Endothelial cell of umbilical vein (primary cell): ENCODE measurements around the gene DGAT2. TPM values are rescaled to one million over a fixed set of nuclear protein-coding genes. Genes with fewer than 3 reads are reported as not detected.

Experiments used
- BruUV-seq: library from RNA; stranded (reverse); fragments of 400-500 nt; replicated peaks from 2 replicates; lab custom pipeline; 2021; lab: Mats Ljungman, UMichigan
- CTCF ChIA-PET: fragments of 300-600, 350-600 bp; sonication (Branson Sonifier 250); formaldehyde crosslinking; loops from one replicate; lab custom pipeline; 2021; ENCODE audit warnings: antibody characterized with exemption, inconsistent platforms; lab: Charles Lee
- POLR2A ChIA-PET: fragments of 300-600, 350-600 bp; sonication (Branson Sonifier 250); formaldehyde crosslinking; loops from one replicate; lab custom pipeline; 2021; ENCODE audit warnings: antibody characterized with exemption, inconsistent platforms; lab: Charles Lee
- DNase-seq: peaks from one replicate; pipeline ENCODE4 v3.0.0-alpha.2; 2011; ENCODE audit warnings: low read depth, low spot score
- FAIRE-seq: peaks from 2 replicates; lab custom pipeline; 2011; peaks lifted over from hg19 to GRCh38; lab: Jason Lieb, UNC
- H2AFZ ChIP-seq: 2 replicates; pipeline ENCODE4 v1.6.0; 2012; ENCODE audit warnings: low read depth, low read length, control low read depth, inconsistent platforms
- H3K27ac ChIP-seq: 2 replicates; pipeline ENCODE4 v1.5.1; 2011; ENCODE audit warnings: low read depth, mild to moderate bottlenecking, control low read depth, low read length, moderate library complexity; ENCODE audit not compliant: insufficient read depth
- H3K27me3 ChIP-seq, 2 experiments: 2 replicates each; pipeline versions ENCODE4 v1.6.0 to v1.6.1; 2011; ENCODE audit warnings: low read length in 2 of 2, mixed read lengths in 1 of 2; ENCODE audit not compliant: control insufficient read depth in 2 of 2, insufficient read depth in 2 of 2
- H3K36me3 ChIP-seq, 2 experiments: 2 replicates in 1 of 2; 3 replicates in 1 of 2; pipeline ENCODE4 v1.5.1; 2011; ENCODE audit warnings: low read length in 2 of 2, mild to moderate bottlenecking in 1 of 2, moderate library complexity in 1 of 2; ENCODE audit not compliant: control insufficient read depth in 2 of 2, insufficient read depth in 2 of 2; ENCODE audit errors: extremely low read depth in 1 of 2
- H3K4me1 ChIP-seq: 3 replicates; pipeline ENCODE4 v1.5.1; 2011; ENCODE audit warnings: mild to moderate bottlenecking, low read length; ENCODE audit not compliant: control insufficient read depth, insufficient read depth; ENCODE audit errors: extremely low read depth
- H3K4me2 ChIP-seq: 2 replicates; pipeline ENCODE4 v1.6.1; 2011; ENCODE audit warnings: low read length, control low read depth, mixed read lengths; ENCODE audit not compliant: insufficient read depth
- H3K4me3 ChIP-seq, 3 experiments: fragments of 200-600 bp in 1 of 3; sonication (generic), shearing (Covaris generic) in 1 of 3; replicated peaks in 1 of 3; 2 replicates each; pipeline ENCODE4 v1.5.1; 2011 to 2016; ENCODE audit warnings: control low read depth in 3 of 3, low read length in 3 of 3, mild to moderate bottlenecking in 2 of 3, inconsistent platforms in 1 of 3, low read depth in 1 of 3, moderate library complexity in 1 of 3; ENCODE audit not compliant: insufficient read depth in 1 of 3
- H3K79me2 ChIP-seq: 2 replicates; pipeline ENCODE4 v1.6.0; 2012; ENCODE audit warnings: low read length, inconsistent platforms; ENCODE audit not compliant: control insufficient read depth, insufficient read depth
- H3K9ac ChIP-seq: replicated peaks from 2 replicates; pipeline ENCODE3; 2011; ENCODE audit warnings: low read length, control low read depth; ENCODE audit not compliant: insufficient read depth; ENCODE audit errors: extremely low read depth
- H3K9me1 ChIP-seq: replicated peaks from 3 replicates; pipeline ENCODE4 v1.6.0; 2011; ENCODE audit warnings: mild to moderate bottlenecking, low read length; ENCODE audit not compliant: control insufficient read depth, insufficient read depth; ENCODE audit errors: extremely low read depth
- H3K9me3 ChIP-seq: replicated peaks from 2 replicates; pipeline ENCODE4 v1.5.1; 2012; ENCODE audit warnings: low read length, inconsistent platforms; ENCODE audit not compliant: control insufficient read depth, insufficient read depth
- H4K20me1 ChIP-seq: replicated peaks from 2 replicates; pipeline ENCODE3; 2011; ENCODE audit warnings: mild to moderate bottlenecking, low read length; ENCODE audit not compliant: control insufficient read depth, insufficient read depth; ENCODE audit errors: extremely low read depth
- CTCF ChIP-seq, 2 donors: IDR thresholded peaks; 1 replicate in 1 of 2; 2 replicates in 1 of 2; pipeline ENCODE4 v1.5.1; 2011; ENCODE audit warnings: low read length in 2 of 2, mild to moderate bottlenecking in 2 of 2, moderate library complexity in 2 of 2, control low read depth in 1 of 2, inconsistent platforms in 1 of 2, low read depth in 1 of 2; ENCODE audit not compliant: insufficient read depth in 1 of 2; ENCODE audit errors: extremely low read depth in 1 of 2
- EZH2 ChIP-seq: IDR thresholded peaks from 2 replicates; pipeline ENCODE4 v1.6.1; 2012; ENCODE audit warnings: borderline replicate concordance, low read depth, mild to moderate bottlenecking, moderate library complexity, low read length, inconsistent platforms; ENCODE audit not compliant: severe bottlenecking
- FOS ChIP-seq: IDR thresholded peaks from 2 replicates; pipeline ENCODE4 v1.6.1; 2011; ENCODE audit warnings: mild to moderate bottlenecking, low read length, moderate library complexity, borderline replicate concordance; ENCODE audit not compliant: insufficient read depth
- GATA2 ChIP-seq: IDR thresholded peaks from 2 replicates; pipeline ENCODE4 v1.7.0; 2011; ENCODE audit warnings: low read depth, mild to moderate bottlenecking, moderate library complexity, mixed read lengths, low read length; ENCODE audit not compliant: insufficient read length, insufficient read depth
- JUN ChIP-seq: IDR thresholded peaks from 2 replicates; pipeline ENCODE4 v1.6.1; 2011; ENCODE audit warnings: borderline replicate concordance, low read depth; ENCODE audit not compliant: insufficient read length, insufficient read depth
- MAX ChIP-seq: IDR thresholded peaks from 2 replicates; pipeline ENCODE4 v1.6.1; 2011; ENCODE audit not compliant: insufficient read depth, insufficient read length
- MYC ChIP-seq: IDR thresholded peaks from one replicate; pipeline ENCODE4 v1.6.1; 2011; ENCODE audit warnings: mild to moderate bottlenecking, low read depth, low read length
- POLR2A ChIP-seq: IDR thresholded peaks from 2 replicates; pipeline ENCODE4 v1.6.1; 2012; ENCODE audit warnings: low read depth, mild to moderate bottlenecking, control low read depth, low read length
- POLR2AphosphoS5 ChIP-seq: IDR thresholded peaks from 2 replicates; pipeline ENCODE4 v1.6.1; 2012; ENCODE audit warnings: low read depth, mild to moderate bottlenecking, control low read depth, low read length, moderate library complexity; ENCODE audit not compliant: insufficient read depth
- dilution Hi-C: fragments of 300-500 bp; cut with MboI; formaldehyde crosslinking; loops from one replicate; pipeline ENCODE4 v1.15.0; 2019; ENCODE audit warnings: low sequenced_read_pairs; ENCODE audit not compliant: extremely low pct_ligation_motif_present
- intact Hi-C: fragments of 100-400 bp; cut with micrococcal nuclease; formaldehyde crosslinking; loops from one replicate; pipeline ENCODE4 v1.10.0; 2022
- polyA plus RNA-seq, 4 experiments: library from polyadenylated mRNA; depleted of rRNA in 3 of 4; stranded (reverse) in 3 of 4; unstranded in 1 of 4; fragments of >200 nt; gene quantifications; 2 replicates each; pipeline versions ENCODE4 v1.2.1 to v1.2.3, GENCODE V29; 2011 to 2012; ENCODE audit warnings: missing spikeins in 1 of 4
- total RNA-seq: library from RNA; stranded (reverse); gene quantifications from 2 replicates; pipeline ENCODE4 v1.2.3, GENCODE V29; 2021

The DGAT2 gene
- total and polyA plus RNA-seq, 2 donors (not counting 3 experiments of a cell fraction or from before 2014, with no cell fraction given) = 0.55 to 0.79 TPM

- Histone ChIP-seq H3K79me2 (peaks cover 90% of the 10 kb centered on the region), H3K4me3 (no peak overlapping the region), H3K27me3 (no peaks in the 10 kb centered on the region), H3K9ac (no peak overlapping the region), H3K9me1 (no peaks in the 10 kb centered on the region), H3K4me2 (no peak overlapping the region), H2AFZ (no peak overlapping the region), H3K36me3 (peaks cover 0 to 2% of the 10 kb centered on the region in 2 experiments), H4K20me1 (peaks cover 2% of the 10 kb centered on the region), H3K27ac (no peak overlapping the region), H3K9me3 (no peaks in the 10 kb centered on the region), H3K4me1 (peaks cover 5% of the 10 kb centered on the region)
- DNase-seq (no peak), FAIRE-seq (no peak)
- BruUV-seq = no TSS peak
- intact Hi-C loops = no loop called here
- ChIA-PET POLR2A (no interaction called here), CTCF (interaction anchor here (0.8 to 2.0 kb wide), 3 partner anchors 9 to 25 kb away, joined by 3 to 6 read pairs (median 4); no protein-coding TSS in a partner anchor)
- dilution Hi-C loops = no loop called here
- TF ChIP-seq MAX = no peak
- TF ChIP-seq POLR2AphosphoS5 = no peak
These were observed 73.2 kb downstream of the DGAT2 start for GRCh38 chr11:75841739-75842138.

- peaks cover 2% of the 10 kb centered on the region for H4K20me1 ChIP-seq
- H3K9me3 ChIP-seq = no peaks in the 10 kb centered on the region
- CTCF ChIA-PET = no interaction called here
- H3K9me1 ChIP-seq = no peaks in the 10 kb centered on the region
- dilution Hi-C loops = no loop called here
- POLR2A ChIA-PET = no interaction called here
- BruUV-seq = no TSS peak
- peaks cover 89% of the 10 kb centered on the region for H3K79me2 ChIP-seq
- FAIRE-seq (no peak), DNase-seq (no peak)
- H3K4me3 ChIP-seq = no peak overlapping the region
- H3K9ac ChIP-seq = no peak overlapping the region
- H3K4me1 ChIP-seq = peaks cover 8% of the 10 kb centered on the region
- no peaks in the 10 kb centered on the region for H3K27me3 ChIP-seq
- intact Hi-C loops = no loop called here
- H3K4me2 ChIP-seq = no peak overlapping the region
- no peak overlapping the region for H3K27ac ChIP-seq
- TF ChIP-seq MYC (no peak), JUN (no peak), EZH2 (no peak), POLR2A (no peak), CTCF (IDR thresholded peaks at IDR 0.05; ENCODE audit: extremely low read depth in 1 of 2, insufficient read depth in 1 of 2, low read depth in 1 of 2, low read length in 2 of 2) (no peak), GATA2 (no peak), MAX (no peak), FOS (no peak), POLR2AphosphoS5 (no peak)
- no peak overlapping the region for H2AFZ ChIP-seq
- no peaks in the 10 kb centered on the region for H3K36me3 ChIP-seq
These were observed 76.7 kb downstream of the DGAT2 start for GRCh38 chr11:75845324-75845723.
